Astrocyte of the cerebellum (primary cell): ENCODE measurements around the gene MARVELD3.
"Not testable (repeated sequence)": the region's sequence is repeated elsewhere in the genome, so short reads cannot be mapped to it uniquely, and the experiment has no call there.

Source experiments
- DNase-seq: peaks from one replicate; pipeline ENCODE4 v3.0.0-alpha.2; 2011; ENCODE audit warnings: low read depth
- H3K4me3 ChIP-seq: 2 replicates; pipeline ENCODE4 v1.5.1; 2011; ENCODE audit warnings: mild to moderate bottlenecking, low read depth, low read length, moderate library complexity
- CTCF ChIP-seq: IDR thresholded peaks from 2 replicates; pipeline ENCODE4 v1.5.1; 2012; ENCODE audit warnings: low read length, low read depth, moderate library complexity, mild to moderate bottlenecking; ENCODE audit errors: missing control alignments
- in situ Hi-C: cut with HindIII; loops from 2 replicates; pipeline ENCODE4 v1.10.0; 2017; ENCODE audit warnings: low sequenced_read_pairs

The MARVELD3 gene

GRCh38 chr16:71676236-71676635, 50.3 kb downstream of the MARVELD3 start:
- in situ Hi-C loops, result no loop called here
- no peak for DNase-seq
- no peak overlapping the region for H3K4me3 ChIP-seq
- no peak for TF ChIP-seq CTCF

GRCh38 chr16:71681360-71681759, 55.4 kb downstream of the MARVELD3 start:
- no peak overlapping the region for H3K4me3 ChIP-seq
- no peak for TF ChIP-seq CTCF
- DNase-seq, result no peak
- in situ Hi-C loops, result no loop called here

GRCh38 chr16:71684280-71684679, 58.3 kb downstream of the MARVELD3 start:
- H3K4me3 ChIP-seq, in situ Hi-C loops, DNase-seq: not testable (repeated sequence)
